K562 (cell line): ENCODE results near the gene ZDHHC24. TPM values are rescaled to one million over a fixed set of nuclear protein-coding genes. Genes with fewer than 3 reads are reported as not detected.

Experiments
- ATF7 ChIP-seq: fragments of 450-650 bp; IDR thresholded peaks from 2 replicates; pipeline ENCODE4 v1.7.1; 2014; ENCODE audit warnings: mild to moderate bottlenecking, moderate library complexity
- BDP1 ChIP-seq: IDR thresholded peaks from 3 replicates; pipeline ENCODE4 v1.6.1; 2011; ENCODE audit not compliant: insufficient read length, insufficient read depth
- BHLHE40 ChIP-seq: IDR thresholded peaks from 2 replicates; pipeline ENCODE4 v1.6.1; 2011; ENCODE audit warnings: low read length, improper control_type of control experiment
- CBFA2T2 ChIP-seq: fragments of 450-650 bp; conservative IDR thresholded peaks from 2 replicates; pipeline ENCODE4 v1.6.1; 2017; ENCODE audit warnings: mild to moderate bottlenecking
- CSDE1 ChIP-seq, 2 experiments: fragments of 450-650 bp; IDR thresholded peaks; 2 replicates each; pipeline ENCODE4 v1.6.1; 2016; ENCODE audit warnings: mild to moderate bottlenecking in 1 of 2
- CTCFL ChIP-seq: IDR thresholded peaks from 2 replicates; pipeline ENCODE4 v1.6.1; 2011; ENCODE audit warnings: borderline replicate concordance, low read depth, mild to moderate bottlenecking, moderate library complexity, low read length; ENCODE audit not compliant: insufficient read depth, poor library complexity, severe bottlenecking
- FOSL1 ChIP-seq: fragments of 200-800 bp; sonication (Bioruptor generic); conservative IDR thresholded peaks from 2 replicates; pipeline ENCODE4 v1.6.1; 2016; ENCODE audit warnings: missing genetic modification characterization, missing compliant biosample characterization
- FOXA1 ChIP-seq: fragments of 450-650 bp; IDR thresholded peaks from 2 replicates; pipeline ENCODE4 v1.6.1; 2016; ENCODE audit warnings: mild to moderate bottlenecking, borderline replicate concordance
- FOXP1 ChIP-seq: sonication (generic); formaldehyde crosslinking; IDR thresholded peaks from 2 replicates; pipeline ENCODE4 v1.8.0; 2022; ENCODE audit warnings: mild to moderate bottlenecking, missing genetic modification reagents
- FUS ChIP-seq: fragments of 200-400 bp; formaldehyde crosslinking; optimal IDR thresholded peaks from 2 replicates; pipeline ENCODE3; 2017; ENCODE audit warnings: low read depth, low read length
- HDAC3 ChIP-seq: fragments of 450-650 bp; IDR thresholded peaks from 2 replicates; pipeline ENCODE4 v1.6.1; 2018; ENCODE audit warnings: borderline replicate concordance, mild to moderate bottlenecking, moderate library complexity; ENCODE audit not compliant: partially characterized antibody
- JUNB ChIP-seq: fragments of 450-650 bp; formaldehyde crosslinking; conservative IDR thresholded peaks from 2 replicates; pipeline ENCODE4 v1.4.0; 2020; ENCODE audit warnings: mild to moderate bottlenecking
- MAFF ChIP-seq: IDR thresholded peaks from 2 replicates; pipeline ENCODE4 v1.6.1; 2012; ENCODE audit warnings: low read length, improper control_type of control experiment
- MYBL2 ChIP-seq, 2 experiments: fragments of 450-650 bp in 1 of 2; sonication (generic) in 1 of 2; formaldehyde crosslinking in 1 of 2; IDR thresholded peaks; 2 replicates each; pipeline versions ENCODE4 v1.6.1 to v1.8.1; 2017 to 2022; ENCODE audit warnings: borderline replicate concordance in 1 of 2, inconsistent platforms in 1 of 2, low read depth in 1 of 2, mild to moderate bottlenecking in 1 of 2, missing genetic modification reagents in 1 of 2, moderate library complexity in 1 of 2
- PHB ChIP-seq: fragments of 250-450 bp; sonication (Bioruptor Pico); IDR thresholded peaks from 2 replicates; pipeline ENCODE4 v1.5.0; 2021
- RBM39 ChIP-seq: fragments of 200-400 bp; formaldehyde crosslinking; optimal IDR thresholded peaks from 2 replicates; pipeline ENCODE3; 2018; ENCODE audit warnings: low read depth, low read length
- TRIM24 ChIP-seq, 2 experiments: fragments of 450-650 bp; IDR thresholded peaks; 2 replicates each; pipeline ENCODE4 v1.6.1; 2016
- ZNF354B ChIP-seq: fragments of 250-450 bp; sonication (Bioruptor Pico); IDR thresholded peaks from 2 replicates; pipeline ENCODE4 v1.4.0; 2020
- ZNF766 ChIP-seq: fragments of 200-800 bp; sonication (Bioruptor generic); conservative IDR thresholded peaks from 2 replicates; pipeline ENCODE4 v1.6.1; 2016; ENCODE audit warnings: missing genetic modification characterization, missing compliant biosample characterization
- polyA plus RNA-seq, 8 experiments: library from polyadenylated mRNA; depleted of rRNA in 4 of 8; stranded (reverse) in 5 of 8; unstranded in 3 of 8; fragments of >200 nt; fragmentation: Nextera tagmentation in 2 of 8; fragmentation: Illumina TruSeq in 1 of 8; extraction: Ambion mirVana in 2 of 8; extraction: Trizol in 1 of 8; gene quantifications; 2 replicates each; pipeline versions ENCODE4 v1.2.1 to v1.2.3, GENCODE V29; 2011 to 2014; ENCODE audit warnings: inconsistent platforms in 1 of 8, missing spikeins in 1 of 8
- total RNA-seq, 7 experiments: library from RNA; depleted of rRNA in 6 of 7; stranded (reverse); fragments of >200 nt in 6 of 7; fragmentation: Illumina TruSeq in 2 of 7; extraction: Trizol in 2 of 7; gene quantifications; 2 replicates each; pipeline versions ENCODE4 v1.2.1 to v1.2.3, GENCODE V29; 2011 to 2021; ENCODE audit warnings: low replicate concordance in 1 of 7
- TF ChIP-seq, protein P1 (sequence below): fragments of 250-450 bp; sonication (Bioruptor Pico); IDR thresholded peaks from 2 replicates; pipeline ENCODE4 v1.8.0; 2022; ENCODE audit warnings: moderate library complexity, mild to moderate bottlenecking, inconsistent platforms
- TF ChIP-seq, protein P2 (sequence below): IDR thresholded peaks from 2 replicates; pipeline ENCODE4 v1.6.1; 2014; ENCODE audit warnings: antibody characterized with exemption
- TF ChIP-seq, protein P3 (sequence below): fragments of 450-650 bp; formaldehyde crosslinking; IDR thresholded peaks from 2 replicates; pipeline ENCODE4 v1.4.0; 2020; ENCODE audit warnings: mild to moderate bottlenecking, moderate library complexity

ZDHHC24 gene
- total and polyA plus RNA-seq, 9 of the 15 experiments (the other 6 are each of a cell fraction or from before 2014, with no cell fraction given): 0.45 to 11.2 (median 2.7) TPM

DNA sequence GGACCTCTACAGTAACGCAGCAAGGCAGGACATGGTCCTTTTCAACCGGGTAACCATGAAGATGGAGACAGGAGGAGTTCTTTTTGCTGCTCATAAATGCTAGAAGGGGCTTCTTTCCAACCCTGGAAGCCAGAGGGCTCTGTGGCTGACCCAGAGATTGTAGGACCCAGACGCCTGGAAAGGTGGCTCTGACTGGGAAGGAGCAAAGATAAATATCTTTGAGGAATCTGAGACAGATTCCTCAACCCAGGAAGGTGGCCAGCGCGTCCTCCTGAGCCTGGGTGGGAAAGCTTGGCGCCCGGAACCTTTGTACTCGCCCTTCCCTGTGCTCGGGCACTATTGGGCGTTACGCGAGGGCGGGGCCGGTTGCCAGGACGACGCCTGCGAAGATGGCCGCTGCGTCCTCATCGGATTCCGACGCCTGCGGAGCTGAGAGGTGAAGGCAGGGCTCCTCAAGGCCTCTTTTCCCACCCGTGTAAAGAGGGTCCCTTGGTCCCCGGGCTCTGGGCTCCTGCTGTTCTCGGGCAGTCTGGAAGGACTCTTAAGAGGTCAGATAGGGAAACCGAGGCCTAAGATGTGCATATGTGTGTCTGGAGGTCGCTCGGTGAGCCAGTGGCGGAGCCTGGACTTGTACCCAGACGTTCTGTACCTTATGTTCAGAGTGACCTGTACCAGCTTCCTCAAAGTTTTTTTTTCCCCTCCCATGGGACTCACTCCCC, 35.4 kb downstream of the ZDHHC24 start, which contains the start of gene BBS1 (continued):
- TF ChIP-seq FUS (no peak), ZNF766 (CRISPR knock-in tag) (no peak), JUNB (CRISPR knock-in tag) (no peak), ZNF354B (CRISPR knock-in tag) (no peak), CSDE1 (IDR thresholded peaks at IDR 0.05) (peak in 1 of 2 experiments; percentile 90; a peak in 2 of 4 replicates), RBM39 (peak; percentile 87), TRIM24 (IDR thresholded peaks at IDR 0.05) (peak in 1 of 2 experiments; percentile 98; a peak in 2 of 4 replicates), FOXP1 (CRISPR knock-in tag) (0 out of 2 replicates have a peak, but pooled peaks have one; percentile 55), CTCFL (no peak), HDAC3 (no peak), FOSL1 (tag) (no peak; the same call in 1 of the 2 replicates), BHLHE40 (peak; percentile 38; the same call in 1 of the 2 replicates), CBFA2T2 (no peak), PHB (CRISPR knock-in tag) (no peak), MAFF (no peak), ATF7 (peak; percentile 71), FOXA1 (no peak), BDP1 (no peak), MYBL2 (IDR thresholded peaks at IDR 0.05; ENCODE audit: low read depth) (no peak), MYBL2 (CRISPR knock-in tag; IDR thresholded peaks at IDR 0.05; ENCODE audit: borderline replicate concordance) (no peak)
- TF ChIP-seq, protein P1, sequence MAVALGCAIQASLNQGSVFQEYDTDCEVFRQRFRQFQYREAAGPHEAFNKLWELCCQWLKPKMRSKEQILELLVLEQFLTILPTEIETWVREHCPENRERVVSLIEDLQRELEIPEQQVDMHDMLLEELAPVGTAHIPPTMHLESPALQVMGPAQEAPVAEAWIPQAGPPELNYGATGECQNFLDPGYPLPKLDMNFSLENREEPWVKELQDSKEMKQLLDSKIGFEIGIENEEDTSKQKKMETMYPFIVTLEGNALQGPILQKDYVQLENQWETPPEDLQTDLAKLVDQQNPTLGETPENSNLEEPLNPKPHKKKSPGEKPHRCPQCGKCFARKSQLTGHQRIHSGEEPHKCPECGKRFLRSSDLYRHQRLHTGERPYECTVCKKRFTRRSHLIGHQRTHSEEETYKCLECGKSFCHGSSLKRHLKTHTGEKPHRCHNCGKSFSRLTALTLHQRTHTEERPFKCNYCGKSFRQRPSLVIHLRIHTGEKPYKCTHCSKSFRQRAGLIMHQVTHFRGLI (CRISPR knock-in tag): no peak
- TF ChIP-seq, protein P2, sequence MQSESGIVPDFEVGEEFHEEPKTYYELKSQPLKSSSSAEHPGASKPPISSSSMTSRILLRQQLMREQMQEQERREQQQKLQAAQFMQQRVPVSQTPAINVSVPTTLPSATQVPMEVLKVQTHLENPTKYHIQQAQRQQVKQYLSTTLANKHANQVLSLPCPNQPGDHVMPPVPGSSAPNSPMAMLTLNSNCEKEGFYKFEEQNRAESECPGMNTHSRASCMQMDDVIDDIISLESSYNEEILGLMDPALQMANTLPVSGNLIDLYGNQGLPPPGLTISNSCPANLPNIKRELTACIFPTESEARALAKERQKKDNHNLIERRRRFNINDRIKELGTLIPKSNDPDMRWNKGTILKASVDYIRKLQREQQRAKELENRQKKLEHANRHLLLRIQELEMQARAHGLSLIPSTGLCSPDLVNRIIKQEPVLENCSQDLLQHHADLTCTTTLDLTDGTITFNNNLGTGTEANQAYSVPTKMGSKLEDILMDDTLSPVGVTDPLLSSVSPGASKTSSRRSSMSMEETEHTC: no peak
- TF ChIP-seq, protein P3, sequence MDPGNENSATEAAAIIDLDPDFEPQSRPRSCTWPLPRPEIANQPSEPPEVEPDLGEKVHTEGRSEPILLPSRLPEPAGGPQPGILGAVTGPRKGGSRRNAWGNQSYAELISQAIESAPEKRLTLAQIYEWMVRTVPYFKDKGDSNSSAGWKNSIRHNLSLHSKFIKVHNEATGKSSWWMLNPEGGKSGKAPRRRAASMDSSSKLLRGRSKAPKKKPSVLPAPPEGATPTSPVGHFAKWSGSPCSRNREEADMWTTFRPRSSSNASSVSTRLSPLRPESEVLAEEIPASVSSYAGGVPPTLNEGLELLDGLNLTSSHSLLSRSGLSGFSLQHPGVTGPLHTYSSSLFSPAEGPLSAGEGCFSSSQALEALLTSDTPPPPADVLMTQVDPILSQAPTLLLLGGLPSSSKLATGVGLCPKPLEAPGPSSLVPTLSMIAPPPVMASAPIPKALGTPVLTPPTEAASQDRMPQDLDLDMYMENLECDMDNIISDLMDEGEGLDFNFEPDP (CRISPR knock-in tag): no peak
